Measurements from ENCODE around the gene SERPINB10.
"Not testable (repeated sequence)": the region's sequence is repeated elsewhere in the genome, so short reads cannot be mapped to it uniquely, and the experiment has no call there.

SERPINB10 gene

DNA sequence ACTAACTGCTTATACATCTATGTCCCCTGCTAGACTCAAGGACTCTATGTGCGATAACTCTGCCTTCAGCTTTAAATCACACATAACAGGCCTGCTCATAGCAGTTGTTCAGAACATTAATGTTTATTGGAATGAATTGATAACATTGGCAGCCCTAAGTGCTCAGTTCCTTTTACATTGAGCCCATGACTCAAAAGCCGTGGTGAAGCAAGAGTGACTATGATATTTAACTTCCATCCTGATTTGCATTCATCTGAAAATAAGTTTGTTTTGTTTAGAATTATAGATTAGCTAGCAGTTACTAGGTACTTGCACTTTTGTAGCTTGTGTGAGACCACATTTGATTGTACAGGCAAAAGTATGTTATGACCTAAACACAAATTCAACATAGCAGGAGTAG is 14.3 kb downstream of the SERPINB10 start:
- DNase-seq (ENCODE audit: low spot score) (no peak), ATAC-seq (ENCODE audit: low read depth) (no peak)
- TF ChIP-seq, protein P1, sequence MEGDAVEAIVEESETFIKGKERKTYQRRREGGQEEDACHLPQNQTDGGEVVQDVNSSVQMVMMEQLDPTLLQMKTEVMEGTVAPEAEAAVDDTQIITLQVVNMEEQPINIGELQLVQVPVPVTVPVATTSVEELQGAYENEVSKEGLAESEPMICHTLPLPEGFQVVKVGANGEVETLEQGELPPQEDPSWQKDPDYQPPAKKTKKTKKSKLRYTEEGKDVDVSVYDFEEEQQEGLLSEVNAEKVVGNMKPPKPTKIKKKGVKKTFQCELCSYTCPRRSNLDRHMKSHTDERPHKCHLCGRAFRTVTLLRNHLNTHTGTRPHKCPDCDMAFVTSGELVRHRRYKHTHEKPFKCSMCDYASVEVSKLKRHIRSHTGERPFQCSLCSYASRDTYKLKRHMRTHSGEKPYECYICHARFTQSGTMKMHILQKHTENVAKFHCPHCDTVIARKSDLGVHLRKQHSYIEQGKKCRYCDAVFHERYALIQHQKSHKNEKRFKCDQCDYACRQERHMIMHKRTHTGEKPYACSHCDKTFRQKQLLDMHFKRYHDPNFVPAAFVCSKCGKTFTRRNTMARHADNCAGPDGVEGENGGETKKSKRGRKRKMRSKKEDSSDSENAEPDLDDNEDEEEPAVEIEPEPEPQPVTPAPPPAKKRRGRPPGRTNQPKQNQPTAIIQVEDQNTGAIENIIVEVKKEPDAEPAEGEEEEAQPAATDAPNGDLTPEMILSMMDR (IDR thresholded peaks at IDR 0.05; ENCODE audit: poor library complexity, severe bottlenecking): no peak
- H3K27ac ChIP-seq (ENCODE audit: poor library complexity, severe bottlenecking): no peak overlapping the region
- H3K9me3 ChIP-seq (ENCODE audit: severe bottlenecking): no peaks in the 10 kb centered on the region
- no peaks in the 10 kb centered on the region for H3K27me3 ChIP-seq (ENCODE audit: insufficient read depth, poor library complexity, severe bottlenecking)
- H3K4me1 ChIP-seq (ENCODE audit: insufficient read depth, poor library complexity, severe bottlenecking): no peaks in the 10 kb centered on the region
- no peaks in the 10 kb centered on the region for H3K36me3 ChIP-seq (ENCODE audit: low read depth)
- H3K4me3 ChIP-seq (ENCODE audit: severe bottlenecking): no peak overlapping the region

DNA sequence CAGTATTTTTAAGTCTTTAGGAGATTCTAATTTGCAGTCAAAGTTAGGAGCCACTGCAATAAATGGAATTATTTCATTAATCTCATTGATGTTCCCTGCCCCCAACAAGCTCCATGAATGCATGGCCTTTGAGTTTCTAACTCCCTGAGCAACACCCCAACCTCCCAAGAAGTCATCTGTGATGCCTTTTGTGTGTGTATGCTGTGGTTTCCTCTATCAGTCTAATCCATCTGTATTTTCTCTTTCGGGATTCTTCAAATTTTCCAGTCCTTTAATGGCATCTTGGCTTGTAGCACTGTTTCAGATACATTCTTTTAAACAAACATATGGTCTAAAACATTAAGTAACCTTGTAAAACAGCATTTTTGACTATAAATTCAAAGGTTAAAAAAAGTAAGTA is 16.8 kb downstream of the SERPINB10 start:
- H3K27ac ChIP-seq (ENCODE audit: poor library complexity, severe bottlenecking): no peak overlapping the region
- H3K27me3 ChIP-seq (ENCODE audit: insufficient read depth, poor library complexity, severe bottlenecking): no peaks in the 10 kb centered on the region
- H3K36me3 ChIP-seq (ENCODE audit: low read depth): no peaks in the 10 kb centered on the region
- no peak for DNase-seq (ENCODE audit: low spot score)
- no peaks in the 10 kb centered on the region for H3K9me3 ChIP-seq (ENCODE audit: severe bottlenecking)
- H3K4me1 ChIP-seq (ENCODE audit: insufficient read depth, poor library complexity, severe bottlenecking): no peaks in the 10 kb centered on the region
- no peak overlapping the region for H3K4me3 ChIP-seq (ENCODE audit: severe bottlenecking)
- no peak for ATAC-seq (ENCODE audit: low read depth)
- TF ChIP-seq, protein P1 (IDR thresholded peaks at IDR 0.05; ENCODE audit: poor library complexity, severe bottlenecking): no peak

DNA sequence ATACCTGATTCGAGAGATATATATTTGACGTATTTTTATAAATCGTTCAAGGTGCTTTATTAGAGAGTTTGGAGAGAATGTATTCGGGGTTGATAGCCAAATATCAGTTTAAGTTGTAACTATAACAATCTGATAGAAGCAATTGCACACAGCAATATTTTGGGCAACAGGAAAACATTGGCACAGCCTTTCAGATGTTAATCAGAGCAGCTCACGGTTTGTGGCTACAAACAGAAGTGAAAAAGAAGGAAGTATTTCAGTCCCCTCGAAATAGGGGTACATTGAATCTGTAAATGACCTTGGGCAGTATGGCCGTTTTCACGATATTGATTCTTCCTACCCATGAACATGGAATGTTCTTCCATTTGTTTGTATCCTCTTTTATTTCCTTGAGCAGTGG is 20.6 kb downstream of the SERPINB10 start:
- no peak for ATAC-seq (ENCODE audit: low read depth)
- Histone ChIP-seq H3K27me3 (ENCODE audit: insufficient read depth, poor library complexity, severe bottlenecking) (no peaks in the 10 kb centered on the region), H3K36me3 (ENCODE audit: low read depth) (no peaks in the 10 kb centered on the region), H3K27ac (ENCODE audit: poor library complexity, severe bottlenecking) (no peak overlapping the region), H3K9me3 (ENCODE audit: severe bottlenecking) (no peaks in the 10 kb centered on the region), H3K4me1 (ENCODE audit: insufficient read depth, poor library complexity, severe bottlenecking) (no peaks in the 10 kb centered on the region), H3K4me3 (ENCODE audit: severe bottlenecking) (no peak overlapping the region)
- TF ChIP-seq, protein P1 (IDR thresholded peaks at IDR 0.05; ENCODE audit: poor library complexity, severe bottlenecking): no peak
- DNase-seq (ENCODE audit: low spot score): no peak

DNA sequence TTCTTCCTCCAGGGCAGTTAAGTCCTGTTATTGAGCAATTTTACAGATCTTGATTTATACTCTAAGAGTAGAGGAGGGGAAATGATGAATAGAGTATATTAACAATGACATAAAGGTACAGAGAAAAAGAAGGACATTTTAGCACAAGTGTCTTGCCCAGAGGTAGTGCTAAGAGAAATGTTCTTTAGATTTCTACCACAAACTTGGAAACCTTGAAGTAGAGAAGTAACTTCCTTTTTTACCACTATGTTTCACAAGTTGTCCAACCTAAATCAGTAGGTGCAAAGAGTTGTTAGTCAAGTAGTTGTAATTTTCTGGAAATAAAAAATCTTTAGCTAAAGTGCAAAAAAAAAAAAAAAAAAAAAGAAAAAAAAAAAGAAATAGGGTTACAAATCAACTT is 21.6 kb downstream of the SERPINB10 start:
- H3K36me3 ChIP-seq (ENCODE audit: low read depth); H3K4me1 ChIP-seq (ENCODE audit: insufficient read depth, poor library complexity, severe bottlenecking); H3K9me3 ChIP-seq (ENCODE audit: severe bottlenecking); ATAC-seq (ENCODE audit: low read depth); H3K27ac ChIP-seq (ENCODE audit: poor library complexity, severe bottlenecking); H3K27me3 ChIP-seq (ENCODE audit: insufficient read depth, poor library complexity, severe bottlenecking); DNase-seq (ENCODE audit: low spot score); H3K4me3 ChIP-seq (ENCODE audit: severe bottlenecking): not testable (repeated sequence)

DNA sequence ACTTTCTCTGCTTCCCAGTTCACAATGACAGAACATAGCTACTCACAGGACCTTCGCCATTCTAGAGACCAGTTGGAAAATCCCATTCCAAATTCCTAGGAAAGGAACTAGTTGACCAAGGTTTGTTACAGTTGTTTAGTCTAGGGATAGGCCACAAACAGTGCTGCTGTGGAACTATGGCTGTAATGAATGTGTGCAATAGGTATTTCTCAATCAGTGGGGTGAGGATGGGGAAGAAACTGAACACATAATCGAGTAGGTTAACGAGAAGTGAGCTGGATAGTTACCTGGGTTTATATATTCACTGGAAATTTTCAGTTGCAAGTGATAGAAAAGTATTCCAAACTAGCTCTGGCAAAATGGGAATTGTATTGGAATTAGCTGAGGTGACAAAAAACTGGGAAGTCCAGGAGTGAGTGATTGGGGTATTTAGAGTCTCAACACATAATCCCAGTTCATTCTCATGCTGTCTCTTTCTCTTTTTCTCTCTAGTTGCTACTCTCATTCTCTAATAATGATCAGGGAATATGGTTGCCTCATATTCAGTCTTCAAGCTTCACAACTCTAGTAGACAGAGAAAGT is 23.1 kb downstream of the SERPINB10 start:
- Histone ChIP-seq H3K27ac (ENCODE audit: poor library complexity, severe bottlenecking) (no peak overlapping the region), H3K36me3 (ENCODE audit: low read depth) (no peaks in the 10 kb centered on the region), H3K4me3 (ENCODE audit: severe bottlenecking) (no peak overlapping the region), H3K27me3 (ENCODE audit: insufficient read depth, poor library complexity, severe bottlenecking) (no peaks in the 10 kb centered on the region), H3K4me1 (ENCODE audit: insufficient read depth, poor library complexity, severe bottlenecking) (no peaks in the 10 kb centered on the region), H3K9me3 (ENCODE audit: severe bottlenecking) (no peaks in the 10 kb centered on the region)
- DNase-seq (ENCODE audit: low spot score): no peak
- ATAC-seq (ENCODE audit: low read depth): no peak
- TF ChIP-seq, protein P1 (IDR thresholded peaks at IDR 0.05; ENCODE audit: poor library complexity, severe bottlenecking): no peak
